ENCODE data around the gene SAMD4A.
A peak's percentile ranks its signal among the peaks of the same experiment; 100 is the strongest.

SAMD4A gene

GRCh38 chr14:54768501-54769129 lies 201.7 kb downstream of the SAMD4A start:
- no peak for DNase-seq

- DNase-seq, result no peak
Observed at GRCh38 chr14:54769951-54770863, 203.3 kb downstream of the SAMD4A start.

GRCh38 chr14:54771411-54772027 lies 204.6 kb downstream of the SAMD4A start:
- DNase-seq, result no peak

GRCh38 chr14:54772451-54772881 lies 205.5 kb downstream of the SAMD4A start:
- DNase-seq, result no peak

- DNase-seq, result peak; percentile 72 to 76
Observed at GRCh38 chr14:54773171-54774006, 206.5 kb downstream of the SAMD4A start.

GRCh38 chr14:54774824-54775223 lies 207.9 kb downstream of the SAMD4A start:
- DNase-seq, result no peak

- no peak for DNase-seq
Observed at GRCh38 chr14:54775486-54776140, 208.7 kb downstream of the SAMD4A start.

- DNase-seq, result no peak
Observed at GRCh38 chr14:54776361-54777001, 209.6 kb downstream of the SAMD4A start.

GRCh38 chr14:54777395-54777794 lies 210.5 kb downstream of the SAMD4A start:
- DNase-seq, result no peak

GRCh38 chr14:54778618-54779345 lies 211.9 kb downstream of the SAMD4A start:
- DNase-seq, result no peak

- no peak for DNase-seq
Observed at GRCh38 chr14:54781080-54781479, 214.2 kb downstream of the SAMD4A start.

- DNase-seq, result no peak
Observed at GRCh38 chr14:54781961-54782750, 215.2 kb downstream of the SAMD4A start.

GRCh38 chr14:54782751-54783659 lies 216.1 kb downstream of the SAMD4A start:
- peak in 1 of 2 experiments; percentile 12 for DNase-seq

GRCh38 chr14:54783660-54784015 lies 216.7 kb downstream of the SAMD4A start:
- DNase-seq, result no peak

- DNase-seq, result no peak
Observed at GRCh38 chr14:54784060-54784459, 217.1 kb downstream of the SAMD4A start.

GRCh38 chr14:54784657-54785056 lies 217.7 kb downstream of the SAMD4A start:
- no peak for DNase-seq

GRCh38 chr14:54785136-54785777 lies 218.3 kb downstream of the SAMD4A start:
- peak in 1 of 2 experiments; percentile 11 for DNase-seq

All from SHP77 (cell line).